ENCODE data around the gene TTC7B.

DNA sequence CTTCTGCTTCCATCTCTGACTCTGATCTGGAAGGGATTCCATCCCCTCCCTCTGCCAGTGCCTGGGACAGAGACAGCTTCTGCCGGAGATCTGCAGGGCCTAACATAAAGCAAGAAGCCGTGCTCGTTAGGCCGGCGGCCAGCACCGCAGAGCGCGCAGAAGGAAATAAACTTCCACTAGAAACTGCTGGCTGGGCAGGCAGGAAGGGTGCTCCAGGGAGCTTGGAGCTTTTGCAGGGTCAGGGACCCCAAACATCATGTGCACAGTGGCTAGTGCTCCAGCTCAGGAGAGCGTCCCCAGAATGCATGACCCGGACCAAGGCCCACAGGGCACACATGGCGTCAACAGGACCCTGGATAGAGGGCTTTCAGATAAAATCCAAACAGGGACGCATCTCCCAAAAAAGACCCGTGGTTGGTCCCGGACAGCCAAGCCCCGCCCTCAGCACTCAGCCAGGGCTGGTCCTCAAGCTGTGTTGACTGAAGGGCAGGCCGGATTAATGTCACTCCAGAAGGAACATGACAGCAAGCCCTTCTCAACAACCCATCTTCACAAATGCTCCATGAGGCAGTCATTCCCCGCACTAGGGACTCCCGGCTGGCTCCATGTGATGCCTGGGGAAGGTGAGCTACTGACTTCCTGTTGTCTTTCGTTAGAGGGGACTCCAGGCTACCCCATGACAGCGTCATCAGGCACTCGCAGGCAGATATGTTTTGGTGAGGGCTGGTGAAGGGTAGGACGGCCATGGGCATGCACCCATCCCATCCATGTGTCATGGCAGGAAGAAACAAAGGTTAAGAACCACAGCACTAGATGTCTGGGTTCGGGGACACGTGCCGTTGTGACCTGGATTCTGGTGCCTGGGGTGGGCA is 297.9 kb downstream of the TTC7B start:
- TF ChIP-seq, protein P1, sequence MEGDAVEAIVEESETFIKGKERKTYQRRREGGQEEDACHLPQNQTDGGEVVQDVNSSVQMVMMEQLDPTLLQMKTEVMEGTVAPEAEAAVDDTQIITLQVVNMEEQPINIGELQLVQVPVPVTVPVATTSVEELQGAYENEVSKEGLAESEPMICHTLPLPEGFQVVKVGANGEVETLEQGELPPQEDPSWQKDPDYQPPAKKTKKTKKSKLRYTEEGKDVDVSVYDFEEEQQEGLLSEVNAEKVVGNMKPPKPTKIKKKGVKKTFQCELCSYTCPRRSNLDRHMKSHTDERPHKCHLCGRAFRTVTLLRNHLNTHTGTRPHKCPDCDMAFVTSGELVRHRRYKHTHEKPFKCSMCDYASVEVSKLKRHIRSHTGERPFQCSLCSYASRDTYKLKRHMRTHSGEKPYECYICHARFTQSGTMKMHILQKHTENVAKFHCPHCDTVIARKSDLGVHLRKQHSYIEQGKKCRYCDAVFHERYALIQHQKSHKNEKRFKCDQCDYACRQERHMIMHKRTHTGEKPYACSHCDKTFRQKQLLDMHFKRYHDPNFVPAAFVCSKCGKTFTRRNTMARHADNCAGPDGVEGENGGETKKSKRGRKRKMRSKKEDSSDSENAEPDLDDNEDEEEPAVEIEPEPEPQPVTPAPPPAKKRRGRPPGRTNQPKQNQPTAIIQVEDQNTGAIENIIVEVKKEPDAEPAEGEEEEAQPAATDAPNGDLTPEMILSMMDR (conservative IDR thresholded peaks at IDR 0.05; ENCODE audit: low read depth in 2 of 2): no peak
- TF ChIP-seq ZNF331 (CRISPR knock-in tag; IDR thresholded peaks at IDR 0.05; ENCODE audit: low read depth): no peak
- no peak for TF ChIP-seq POLR2AphosphoS5 (IDR thresholded peaks at IDR 0.05; ENCODE audit: low read depth)
- TF ChIP-seq, protein P2, sequence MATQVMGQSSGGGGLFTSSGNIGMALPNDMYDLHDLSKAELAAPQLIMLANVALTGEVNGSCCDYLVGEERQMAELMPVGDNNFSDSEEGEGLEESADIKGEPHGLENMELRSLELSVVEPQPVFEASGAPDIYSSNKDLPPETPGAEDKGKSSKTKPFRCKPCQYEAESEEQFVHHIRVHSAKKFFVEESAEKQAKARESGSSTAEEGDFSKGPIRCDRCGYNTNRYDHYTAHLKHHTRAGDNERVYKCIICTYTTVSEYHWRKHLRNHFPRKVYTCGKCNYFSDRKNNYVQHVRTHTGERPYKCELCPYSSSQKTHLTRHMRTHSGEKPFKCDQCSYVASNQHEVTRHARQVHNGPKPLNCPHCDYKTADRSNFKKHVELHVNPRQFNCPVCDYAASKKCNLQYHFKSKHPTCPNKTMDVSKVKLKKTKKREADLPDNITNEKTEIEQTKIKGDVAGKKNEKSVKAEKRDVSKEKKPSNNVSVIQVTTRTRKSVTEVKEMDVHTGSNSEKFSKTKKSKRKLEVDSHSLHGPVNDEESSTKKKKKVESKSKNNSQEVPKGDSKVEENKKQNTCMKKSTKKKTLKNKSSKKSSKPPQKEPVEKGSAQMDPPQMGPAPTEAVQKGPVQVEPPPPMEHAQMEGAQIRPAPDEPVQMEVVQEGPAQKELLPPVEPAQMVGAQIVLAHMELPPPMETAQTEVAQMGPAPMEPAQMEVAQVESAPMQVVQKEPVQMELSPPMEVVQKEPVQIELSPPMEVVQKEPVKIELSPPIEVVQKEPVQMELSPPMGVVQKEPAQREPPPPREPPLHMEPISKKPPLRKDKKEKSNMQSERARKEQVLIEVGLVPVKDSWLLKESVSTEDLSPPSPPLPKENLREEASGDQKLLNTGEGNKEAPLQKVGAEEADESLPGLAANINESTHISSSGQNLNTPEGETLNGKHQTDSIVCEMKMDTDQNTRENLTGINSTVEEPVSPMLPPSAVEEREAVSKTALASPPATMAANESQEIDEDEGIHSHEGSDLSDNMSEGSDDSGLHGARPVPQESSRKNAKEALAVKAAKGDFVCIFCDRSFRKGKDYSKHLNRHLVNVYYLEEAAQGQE (IDR thresholded peaks at IDR 0.05; ENCODE audit: unreplicated experiment): no peak

All from GM23338 (cell line).